ENCODE results near the gene IMMP1L.

DNA sequence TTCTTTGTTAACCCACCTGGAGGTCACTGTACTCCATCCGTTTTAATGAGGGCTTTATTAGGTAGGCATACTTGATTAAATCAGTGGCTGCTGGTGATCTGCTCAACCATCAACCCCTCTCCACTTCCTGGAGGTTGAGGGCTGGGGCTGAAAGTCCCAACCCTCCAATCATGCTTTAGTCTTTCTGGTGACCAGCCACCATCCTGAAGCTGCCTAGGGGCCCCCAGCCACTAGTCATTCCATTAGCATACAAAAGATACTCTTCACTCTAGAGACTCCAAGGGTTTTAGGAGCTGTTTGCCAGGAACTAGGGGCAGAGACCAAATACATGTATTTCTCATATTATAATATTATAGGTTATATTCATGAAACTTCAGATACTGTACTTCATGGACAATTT is 126.3 kb downstream of the IMMP1L start:
- TF ChIP-seq, protein P1, sequence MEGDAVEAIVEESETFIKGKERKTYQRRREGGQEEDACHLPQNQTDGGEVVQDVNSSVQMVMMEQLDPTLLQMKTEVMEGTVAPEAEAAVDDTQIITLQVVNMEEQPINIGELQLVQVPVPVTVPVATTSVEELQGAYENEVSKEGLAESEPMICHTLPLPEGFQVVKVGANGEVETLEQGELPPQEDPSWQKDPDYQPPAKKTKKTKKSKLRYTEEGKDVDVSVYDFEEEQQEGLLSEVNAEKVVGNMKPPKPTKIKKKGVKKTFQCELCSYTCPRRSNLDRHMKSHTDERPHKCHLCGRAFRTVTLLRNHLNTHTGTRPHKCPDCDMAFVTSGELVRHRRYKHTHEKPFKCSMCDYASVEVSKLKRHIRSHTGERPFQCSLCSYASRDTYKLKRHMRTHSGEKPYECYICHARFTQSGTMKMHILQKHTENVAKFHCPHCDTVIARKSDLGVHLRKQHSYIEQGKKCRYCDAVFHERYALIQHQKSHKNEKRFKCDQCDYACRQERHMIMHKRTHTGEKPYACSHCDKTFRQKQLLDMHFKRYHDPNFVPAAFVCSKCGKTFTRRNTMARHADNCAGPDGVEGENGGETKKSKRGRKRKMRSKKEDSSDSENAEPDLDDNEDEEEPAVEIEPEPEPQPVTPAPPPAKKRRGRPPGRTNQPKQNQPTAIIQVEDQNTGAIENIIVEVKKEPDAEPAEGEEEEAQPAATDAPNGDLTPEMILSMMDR (IDR thresholded peaks at IDR 0.05): no peak
- no peak for TF ChIP-seq EZH2 (IDR thresholded peaks at IDR 0.05; ENCODE audit: borderline replicate concordance, insufficient read depth, low read depth, low read length, poor library complexity, severe bottlenecking)

Measured in B cell (primary cell).